Endothelial cell of umbilical vein (primary cell): ENCODE data around the gene LDLRAD4. TPM values are rescaled to one million over a fixed set of nuclear protein-coding genes. Genes with fewer than 3 reads are reported as not detected.

Experiments
- BruUV-seq: library from RNA; stranded (reverse); fragments of 400-500 nt; replicated peaks from 2 replicates; lab custom pipeline; 2021; lab: Mats Ljungman, UMichigan
- CTCF ChIA-PET: fragments of 300-600, 350-600 bp; sonication (Branson Sonifier 250); formaldehyde crosslinking; loops from one replicate; lab custom pipeline; 2021; ENCODE audit warnings: antibody characterized with exemption, inconsistent platforms; lab: Charles Lee
- POLR2A ChIA-PET: fragments of 300-600, 350-600 bp; sonication (Branson Sonifier 250); formaldehyde crosslinking; loops from one replicate; lab custom pipeline; 2021; ENCODE audit warnings: antibody characterized with exemption, inconsistent platforms; lab: Charles Lee
- DNase-seq: peaks from one replicate; pipeline ENCODE4 v3.0.0-alpha.2; 2011; ENCODE audit warnings: low read depth, low spot score
- FAIRE-seq: peaks from 2 replicates; lab custom pipeline; 2011; peaks lifted over from hg19 to GRCh38; lab: Jason Lieb, UNC
- H2AFZ ChIP-seq: 2 replicates; pipeline ENCODE4 v1.6.0; 2012; ENCODE audit warnings: low read depth, low read length, control low read depth, inconsistent platforms
- H3K27ac ChIP-seq: 2 replicates; pipeline ENCODE4 v1.5.1; 2011; ENCODE audit warnings: low read depth, mild to moderate bottlenecking, control low read depth, low read length, moderate library complexity; ENCODE audit not compliant: insufficient read depth
- H3K27me3 ChIP-seq, 2 experiments: 2 replicates each; pipeline versions ENCODE4 v1.6.0 to v1.6.1; 2011; ENCODE audit warnings: low read length in 2 of 2, mixed read lengths in 1 of 2; ENCODE audit not compliant: control insufficient read depth in 2 of 2, insufficient read depth in 2 of 2
- H3K36me3 ChIP-seq, 2 experiments: 2 replicates in 1 of 2; 3 replicates in 1 of 2; pipeline ENCODE4 v1.5.1; 2011; ENCODE audit warnings: low read length in 2 of 2, mild to moderate bottlenecking in 1 of 2, moderate library complexity in 1 of 2; ENCODE audit not compliant: control insufficient read depth in 2 of 2, insufficient read depth in 2 of 2; ENCODE audit errors: extremely low read depth in 1 of 2
- H3K4me1 ChIP-seq: 3 replicates; pipeline ENCODE4 v1.5.1; 2011; ENCODE audit warnings: mild to moderate bottlenecking, low read length; ENCODE audit not compliant: control insufficient read depth, insufficient read depth; ENCODE audit errors: extremely low read depth
- H3K4me2 ChIP-seq: 2 replicates; pipeline ENCODE4 v1.6.1; 2011; ENCODE audit warnings: low read length, control low read depth, mixed read lengths; ENCODE audit not compliant: insufficient read depth
- H3K4me3 ChIP-seq, 3 experiments: fragments of 200-600 bp in 1 of 3; sonication (generic), shearing (Covaris generic) in 1 of 3; replicated peaks in 1 of 3; 2 replicates each; pipeline ENCODE4 v1.5.1; 2011 to 2016; ENCODE audit warnings: control low read depth in 3 of 3, low read length in 3 of 3, mild to moderate bottlenecking in 2 of 3, inconsistent platforms in 1 of 3, low read depth in 1 of 3, moderate library complexity in 1 of 3; ENCODE audit not compliant: insufficient read depth in 1 of 3
- H3K79me2 ChIP-seq: 2 replicates; pipeline ENCODE4 v1.6.0; 2012; ENCODE audit warnings: low read length, inconsistent platforms; ENCODE audit not compliant: control insufficient read depth, insufficient read depth
- H3K9ac ChIP-seq: replicated peaks from 2 replicates; pipeline ENCODE3; 2011; ENCODE audit warnings: low read length, control low read depth; ENCODE audit not compliant: insufficient read depth; ENCODE audit errors: extremely low read depth
- H3K9me1 ChIP-seq: replicated peaks from 3 replicates; pipeline ENCODE4 v1.6.0; 2011; ENCODE audit warnings: mild to moderate bottlenecking, low read length; ENCODE audit not compliant: control insufficient read depth, insufficient read depth; ENCODE audit errors: extremely low read depth
- H3K9me3 ChIP-seq: replicated peaks from 2 replicates; pipeline ENCODE4 v1.5.1; 2012; ENCODE audit warnings: low read length, inconsistent platforms; ENCODE audit not compliant: control insufficient read depth, insufficient read depth
- H4K20me1 ChIP-seq: replicated peaks from 2 replicates; pipeline ENCODE3; 2011; ENCODE audit warnings: mild to moderate bottlenecking, low read length; ENCODE audit not compliant: control insufficient read depth, insufficient read depth; ENCODE audit errors: extremely low read depth
- EZH2 ChIP-seq: IDR thresholded peaks from 2 replicates; pipeline ENCODE4 v1.6.1; 2012; ENCODE audit warnings: borderline replicate concordance, low read depth, mild to moderate bottlenecking, moderate library complexity, low read length, inconsistent platforms; ENCODE audit not compliant: severe bottlenecking
- FOS ChIP-seq: IDR thresholded peaks from 2 replicates; pipeline ENCODE4 v1.6.1; 2011; ENCODE audit warnings: mild to moderate bottlenecking, low read length, moderate library complexity, borderline replicate concordance; ENCODE audit not compliant: insufficient read depth
- JUN ChIP-seq: IDR thresholded peaks from 2 replicates; pipeline ENCODE4 v1.6.1; 2011; ENCODE audit warnings: borderline replicate concordance, low read depth; ENCODE audit not compliant: insufficient read length, insufficient read depth
- MYC ChIP-seq: IDR thresholded peaks from one replicate; pipeline ENCODE4 v1.6.1; 2011; ENCODE audit warnings: mild to moderate bottlenecking, low read depth, low read length
- POLR2A ChIP-seq: IDR thresholded peaks from 2 replicates; pipeline ENCODE4 v1.6.1; 2012; ENCODE audit warnings: low read depth, mild to moderate bottlenecking, control low read depth, low read length
- POLR2AphosphoS5 ChIP-seq: IDR thresholded peaks from 2 replicates; pipeline ENCODE4 v1.6.1; 2012; ENCODE audit warnings: low read depth, mild to moderate bottlenecking, control low read depth, low read length, moderate library complexity; ENCODE audit not compliant: insufficient read depth
- dilution Hi-C: fragments of 300-500 bp; cut with MboI; formaldehyde crosslinking; loops from one replicate; pipeline ENCODE4 v1.15.0; 2019; ENCODE audit warnings: low sequenced_read_pairs; ENCODE audit not compliant: extremely low pct_ligation_motif_present
- intact Hi-C: fragments of 100-400 bp; cut with micrococcal nuclease; formaldehyde crosslinking; loops from one replicate; pipeline ENCODE4 v1.10.0; 2022
- polyA plus RNA-seq, 4 experiments: library from polyadenylated mRNA; depleted of rRNA in 3 of 4; stranded (reverse) in 3 of 4; unstranded in 1 of 4; fragments of >200 nt; gene quantifications; 2 replicates each; pipeline versions ENCODE4 v1.2.1 to v1.2.3, GENCODE V29; 2011 to 2012; ENCODE audit warnings: missing spikeins in 1 of 4
- total RNA-seq: library from RNA; stranded (reverse); gene quantifications from 2 replicates; pipeline ENCODE4 v1.2.3, GENCODE V29; 2021
- TF ChIP-seq, protein P1 (sequence below): IDR thresholded peaks from 2 replicates; pipeline ENCODE4 v1.6.1; 2011; ENCODE audit not compliant: insufficient read depth, insufficient read length
- TF ChIP-seq, protein P2 (sequence below), 2 donors: IDR thresholded peaks; 1 replicate in 1 of 2; 2 replicates in 1 of 2; pipeline ENCODE4 v1.5.1; 2011; ENCODE audit warnings: low read length in 2 of 2, mild to moderate bottlenecking in 2 of 2, moderate library complexity in 2 of 2, control low read depth in 1 of 2, inconsistent platforms in 1 of 2, low read depth in 1 of 2; ENCODE audit not compliant: insufficient read depth in 1 of 2; ENCODE audit errors: extremely low read depth in 1 of 2

The LDLRAD4 gene
- total and polyA plus RNA-seq, 2 donors (not counting 3 experiments of a cell fraction or from before 2014, with no cell fraction given), result 5.2 to 6.5 TPM

DNA sequence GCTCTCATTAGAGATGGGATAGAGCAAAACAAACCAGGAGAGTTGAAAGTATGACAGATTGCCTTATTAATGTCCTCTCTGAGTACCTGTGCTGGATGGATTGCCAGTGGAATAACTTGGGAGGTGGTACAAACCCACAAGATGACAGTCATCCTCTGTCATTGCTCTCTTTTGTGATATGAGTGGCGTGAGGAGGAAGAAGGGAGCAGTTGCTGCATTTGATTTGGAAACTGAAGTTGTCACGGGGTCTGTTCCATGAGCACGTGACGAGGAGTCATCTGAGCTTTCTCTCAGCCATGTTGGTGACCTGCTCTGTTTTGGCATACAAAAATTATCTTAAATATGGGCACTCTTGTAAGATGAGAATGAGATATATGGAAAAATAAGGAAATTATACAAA is 302.9 kb downstream of the LDLRAD4 start:
- Histone ChIP-seq H3K27me3 (no peaks in the 10 kb centered on the region), H3K4me3 (no peak overlapping the region), H3K4me1 (no peaks in the 10 kb centered on the region), H3K9me1 (no peaks in the 10 kb centered on the region), H2AFZ (no peak overlapping the region), H3K36me3 (no peaks in the 10 kb centered on the region), H3K27ac (no peak overlapping the region), H4K20me1 (no peaks in the 10 kb centered on the region), H3K9me3 (no peaks in the 10 kb centered on the region), H3K9ac (no peak overlapping the region), H3K4me2 (no peak overlapping the region), H3K79me2 (no peaks in the 10 kb centered on the region)
- intact Hi-C loops, result no loop called here
- FAIRE-seq (no peak), DNase-seq (no peak)
- dilution Hi-C loops, result no loop called here
- POLR2A ChIA-PET, result no interaction called here
- TF ChIP-seq POLR2AphosphoS5 (no peak), POLR2A (no peak), MYC (no peak)
- TF ChIP-seq, protein P1, sequence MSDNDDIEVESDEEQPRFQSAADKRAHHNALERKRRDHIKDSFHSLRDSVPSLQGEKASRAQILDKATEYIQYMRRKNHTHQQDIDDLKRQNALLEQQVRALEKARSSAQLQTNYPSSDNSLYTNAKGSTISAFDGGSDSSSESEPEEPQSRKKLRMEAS, result no peak
- BruUV-seq, result no TSS peak
- CTCF ChIA-PET, result interaction anchor here (2.4 to 2.6 kb wide), 2 partner anchors 9 to 305 kb away, joined by 6 to 16 read pairs; no protein-coding TSS in a partner anchor

DNA sequence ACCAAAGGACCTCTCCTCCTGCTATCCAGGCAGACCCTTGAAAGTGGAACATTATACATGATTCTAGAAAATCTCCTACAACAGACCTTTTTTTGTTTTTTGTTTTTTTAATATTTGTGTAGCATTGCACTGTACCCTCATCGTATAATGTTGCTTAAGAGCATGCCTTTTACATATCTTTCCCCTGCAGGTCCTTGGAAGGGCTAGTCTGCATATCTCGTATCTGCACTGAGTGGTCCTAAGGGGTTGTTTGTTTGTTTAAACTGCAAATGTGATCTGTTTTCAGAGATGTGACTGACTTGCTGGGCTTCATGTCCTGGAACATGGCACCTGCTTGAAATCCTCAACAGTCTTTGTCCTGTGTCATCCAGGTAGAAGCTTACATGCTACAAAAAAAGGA is 303.7 kb downstream of the LDLRAD4 start:
- no TSS peak for BruUV-seq
- H3K9me1 ChIP-seq, result no peaks in the 10 kb centered on the region
- H4K20me1 ChIP-seq, result no peaks in the 10 kb centered on the region
- no peaks in the 10 kb centered on the region for H3K79me2 ChIP-seq
- no peak overlapping the region for H3K27ac ChIP-seq
- intact Hi-C loops, result no loop called here
- FAIRE-seq (no peak), DNase-seq (no peak)
- POLR2A ChIA-PET, result no interaction called here
- no peaks in the 10 kb centered on the region for H3K4me1 ChIP-seq
- no peaks in the 10 kb centered on the region for H3K36me3 ChIP-seq
- no peak overlapping the region for H3K4me3 ChIP-seq
- H3K27me3 ChIP-seq, result no peaks in the 10 kb centered on the region
- CTCF ChIA-PET, result interaction anchor here (2.4 to 2.6 kb wide), 2 partner anchors 9 to 306 kb away, joined by 6 to 16 read pairs; no protein-coding TSS in a partner anchor
- H2AFZ ChIP-seq, result no peak overlapping the region
- H3K4me2 ChIP-seq, result no peak overlapping the region
- TF ChIP-seq POLR2A (no peak), JUN (no peak), POLR2AphosphoS5 (no peak), EZH2 (no peak), MYC (no peak), FOS (no peak)
- TF ChIP-seq, protein P1, result no peak
- TF ChIP-seq, protein P2, sequence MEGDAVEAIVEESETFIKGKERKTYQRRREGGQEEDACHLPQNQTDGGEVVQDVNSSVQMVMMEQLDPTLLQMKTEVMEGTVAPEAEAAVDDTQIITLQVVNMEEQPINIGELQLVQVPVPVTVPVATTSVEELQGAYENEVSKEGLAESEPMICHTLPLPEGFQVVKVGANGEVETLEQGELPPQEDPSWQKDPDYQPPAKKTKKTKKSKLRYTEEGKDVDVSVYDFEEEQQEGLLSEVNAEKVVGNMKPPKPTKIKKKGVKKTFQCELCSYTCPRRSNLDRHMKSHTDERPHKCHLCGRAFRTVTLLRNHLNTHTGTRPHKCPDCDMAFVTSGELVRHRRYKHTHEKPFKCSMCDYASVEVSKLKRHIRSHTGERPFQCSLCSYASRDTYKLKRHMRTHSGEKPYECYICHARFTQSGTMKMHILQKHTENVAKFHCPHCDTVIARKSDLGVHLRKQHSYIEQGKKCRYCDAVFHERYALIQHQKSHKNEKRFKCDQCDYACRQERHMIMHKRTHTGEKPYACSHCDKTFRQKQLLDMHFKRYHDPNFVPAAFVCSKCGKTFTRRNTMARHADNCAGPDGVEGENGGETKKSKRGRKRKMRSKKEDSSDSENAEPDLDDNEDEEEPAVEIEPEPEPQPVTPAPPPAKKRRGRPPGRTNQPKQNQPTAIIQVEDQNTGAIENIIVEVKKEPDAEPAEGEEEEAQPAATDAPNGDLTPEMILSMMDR (IDR thresholded peaks at IDR 0.05; ENCODE audit: extremely low read depth in 1 of 2, insufficient read depth in 1 of 2, low read depth in 1 of 2, low read length in 2 of 2), result no peak
- dilution Hi-C loops, result no loop called here
- H3K9me3 ChIP-seq, result no peaks in the 10 kb centered on the region
- H3K9ac ChIP-seq, result no peak overlapping the region
